OCI-LY7 (cell line): Measurements from ENCODE around the gene MARCHF5. TPM values are rescaled to one million over a fixed set of nuclear protein-coding genes. Genes with fewer than 3 reads are reported as not detected.

Experiments used
- BruUV-seq: library from RNA; stranded (reverse); fragments of 400-500 nt; replicated peaks from 2 replicates; lab custom pipeline; 2021; lab: Mats Ljungman, UMichigan
- CTCF ChIA-PET: fragments of 300-600 bp; sonication (Branson Sonifier 250); formaldehyde crosslinking; loops from one replicate; lab custom pipeline; 2022; ENCODE audit warnings: antibody characterized with exemption; ENCODE audit not compliant: unreplicated experiment; lab: Charles Lee
- POLR2A ChIA-PET: fragments of 300-600 bp; sonication (Branson Sonifier 250); formaldehyde crosslinking; loops from one replicate; lab custom pipeline; 2022; ENCODE audit warnings: antibody characterized with exemption; lab: Charles Lee
- DNase-seq: peaks from one replicate; pipeline ENCODE4 v3.0.0-alpha.2; 2015; ENCODE audit warnings: low spot score
- H2AFZ ChIP-seq: fragments of 200-600 bp; sonication (generic), shearing (Covaris generic); 2 replicates; pipeline ENCODE4 v1.6.1; 2014; ENCODE audit warnings: mild to moderate bottlenecking, antibody characterized with exemption, low read length, moderate library complexity
- H3K27ac ChIP-seq: fragments of 200-600 bp; sonication (generic); 2 replicates; pipeline ENCODE4 v1.5.1; 2014; ENCODE audit warnings: mixed run types, low read depth, mild to moderate bottlenecking, moderate library complexity, low read length, inconsistent platforms; ENCODE audit not compliant: poor library complexity, severe bottlenecking
- H3K36me3 ChIP-seq: fragments of 200-600 bp; sonication (generic); 2 replicates; pipeline ENCODE4 v1.6.1; 2014; ENCODE audit warnings: mild to moderate bottlenecking, antibody characterized with exemption, low read length, moderate library complexity, mixed read lengths; ENCODE audit not compliant: insufficient read depth
- H3K4me1 ChIP-seq: fragments of 200-600 bp; sonication (generic); 2 replicates; pipeline ENCODE4 v1.5.1; 2014; ENCODE audit warnings: mild to moderate bottlenecking, low read length; ENCODE audit not compliant: insufficient read depth, poor library complexity, severe bottlenecking
- H3K4me2 ChIP-seq: fragments of 200-600 bp; sonication (generic); 2 replicates; pipeline ENCODE4 v1.6.1; 2014; ENCODE audit warnings: mild to moderate bottlenecking, low read length
- H3K4me3 ChIP-seq: fragments of 200-600 bp; sonication (generic); 2 replicates; pipeline ENCODE4 v1.5.1; 2014; ENCODE audit warnings: mild to moderate bottlenecking, low read depth, low read length; ENCODE audit not compliant: poor library complexity, severe bottlenecking
- H3K79me2 ChIP-seq: fragments of 200-600 bp; sonication (generic); 2 replicates; pipeline ENCODE4 v1.6.1; 2016; ENCODE audit warnings: low read depth, mild to moderate bottlenecking, low read length, moderate library complexity, mixed read lengths; ENCODE audit not compliant: insufficient read depth
- H3K9me2 ChIP-seq: fragments of 200-600 bp; sonication (generic); 2 replicates; pipeline ENCODE4 v1.6.1; 2016; ENCODE audit warnings: mild to moderate bottlenecking, low read length, mixed read lengths; ENCODE audit not compliant: insufficient read depth
- H3K9me3 ChIP-seq: fragments of 200-600 bp; sonication (generic); 2 replicates; pipeline ENCODE4 v1.6.1; 2014; ENCODE audit warnings: mild to moderate bottlenecking, mixed run types, low read length, mixed read lengths
- H4K20me1 ChIP-seq: fragments of 200-600 bp; sonication (generic); 2 replicates; pipeline ENCODE4 v1.6.1; 2014; ENCODE audit warnings: mild to moderate bottlenecking, antibody characterized with exemption, low read length, moderate library complexity, mixed read lengths; ENCODE audit not compliant: insufficient read depth
- CTCF ChIP-seq: fragments of 200-600 bp; sonication (generic); conservative IDR thresholded peaks from 2 replicates; pipeline ENCODE4 v1.5.1; 2014; ENCODE audit warnings: mild to moderate bottlenecking, antibody characterized with exemption, low read length, moderate library complexity, mixed read lengths
- EZH2phosphoT487 ChIP-seq: fragments of 200-600 bp; sonication (generic); IDR thresholded peaks from 2 replicates; pipeline ENCODE4 v1.6.1; 2018; ENCODE audit warnings: low read depth, borderline replicate concordance, mild to moderate bottlenecking, mixed run types, antibody characterized with exemption, low read length, moderate library complexity, mixed read lengths
- intact Hi-C: fragments of 100-400 bp; cut with micrococcal nuclease; formaldehyde crosslinking; loops from one replicate; pipeline ENCODE4 v1.10.0; 2022; ENCODE audit not compliant: unreplicated experiment
- total RNA-seq, 2 experiments: library from RNA; depleted of rRNA in 1 of 2; stranded (reverse); fragments of >200 nt in 1 of 2; shearing (Covaris generic) in 1 of 2; gene quantifications; 2 replicates each; pipeline ENCODE4 v1.2.3, GENCODE V29; 2014 to 2022

MARCHF5 gene
- total RNA-seq, 2 experiments from 2014 or later = 5.9 to 31.7 TPM

- ChIA-PET POLR2A (no interaction called here), CTCF (no interaction called here)
- DNase-seq = no peak
- Histone ChIP-seq H4K20me1 (no peaks in the 10 kb centered on the region), H2AFZ (no peak overlapping the region), H3K36me3 (no peaks in the 10 kb centered on the region), H3K9me3 (no peaks in the 10 kb centered on the region), H3K79me2 (no peaks in the 10 kb centered on the region), H3K4me2 (no peak overlapping the region), H3K27ac (no peak overlapping the region), H3K4me1 (no peaks in the 10 kb centered on the region), H3K4me3 (no peak overlapping the region), H3K9me2 (no peaks in the 10 kb centered on the region)
- TF ChIP-seq EZH2phosphoT487 = no peak
- BruUV-seq = no TSS peak
- intact Hi-C loops = no loop called here
Observed at GRCh38 chr10:92363498-92363897, 72.5 kb downstream of the MARCHF5 start.

GRCh38 chr10:92366412-92367021 is 75.5 kb downstream of the MARCHF5 start:
- Histone ChIP-seq H3K9me2 (no peaks in the 10 kb centered on the region), H3K36me3 (no peaks in the 10 kb centered on the region), H3K4me1 (no peaks in the 10 kb centered on the region), H3K4me2 (no peak overlapping the region), H2AFZ (no peak overlapping the region), H3K4me3 (no peak overlapping the region), H3K79me2 (no peaks in the 10 kb centered on the region), H4K20me1 (no peaks in the 10 kb centered on the region), H3K9me3 (no peaks in the 10 kb centered on the region), H3K27ac (no peak overlapping the region)
- intact Hi-C loops = no loop called here
- TF ChIP-seq CTCF (no peak), EZH2phosphoT487 (no peak)
- no TSS peak for BruUV-seq
- DNase-seq = no peak
- POLR2A ChIA-PET = no interaction called here
- CTCF ChIA-PET = no interaction called here

GRCh38 chr10:92377962-92378361 is 87.0 kb downstream of the MARCHF5 start:
- H4K20me1 ChIP-seq = no peaks in the 10 kb centered on the region
- ChIA-PET POLR2A (no interaction called here), CTCF (no interaction called here)
- no peaks in the 10 kb centered on the region for H3K4me1 ChIP-seq
- H3K79me2 ChIP-seq = no peaks in the 10 kb centered on the region
- no peak for DNase-seq
- H2AFZ ChIP-seq = no peak overlapping the region
- H3K9me2 ChIP-seq = no peaks in the 10 kb centered on the region
- TF ChIP-seq EZH2phosphoT487 = no peak
- intact Hi-C loops = no loop called here
- no peaks in the 10 kb centered on the region for H3K9me3 ChIP-seq
- no peaks in the 10 kb centered on the region for H3K36me3 ChIP-seq
- H3K27ac ChIP-seq = no peak overlapping the region
- no TSS peak for BruUV-seq
- H3K4me3 ChIP-seq = no peak overlapping the region
- no peak overlapping the region for H3K4me2 ChIP-seq

- no peaks in the 10 kb centered on the region for H3K79me2 ChIP-seq
- H3K4me1 ChIP-seq = no peaks in the 10 kb centered on the region
- no peak overlapping the region for H3K27ac ChIP-seq
- CTCF ChIA-PET = no interaction called here
- intact Hi-C loops = no loop called here
- H3K4me3 ChIP-seq = no peak overlapping the region
- H3K36me3 ChIP-seq = no peaks in the 10 kb centered on the region
- TF ChIP-seq EZH2phosphoT487 (no peak), CTCF (no peak)
- POLR2A ChIA-PET = no interaction called here
- no peak overlapping the region for H2AFZ ChIP-seq
- DNase-seq = no peak
- no peaks in the 10 kb centered on the region for H3K9me3 ChIP-seq
- no peaks in the 10 kb centered on the region for H4K20me1 ChIP-seq
- no peak overlapping the region for H3K4me2 ChIP-seq
- H3K9me2 ChIP-seq = no peaks in the 10 kb centered on the region
- BruUV-seq = no TSS peak
Observed at GRCh38 chr10:92381543-92381954, 90.6 kb downstream of the MARCHF5 start.
